AG04450 (cell line): Measurements from ENCODE around the gene AMBRA1. TPM values are rescaled to one million over a fixed set of nuclear protein-coding genes. Genes with fewer than 3 reads are reported as not detected.

Experiments used
- CTCF ChIA-PET: fragments of 300-600, 350-600 bp; formaldehyde crosslinking; extraction: SDS; loops from one replicate; lab custom pipeline; 2022; ENCODE audit warnings: antibody characterized with exemption, inconsistent platforms; lab: Charles Lee
- POLR2A ChIA-PET: fragments of 350-600 bp; formaldehyde crosslinking; extraction: SDS; loops from one replicate; lab custom pipeline; 2021; ENCODE audit warnings: antibody characterized with exemption, inconsistent platforms; lab: Yijun Ruan, JAX
- DNase-seq: peaks from one replicate; pipeline ENCODE4 v3.0.0-alpha.2; 2011; ENCODE audit warnings: low read depth, low spot score
- H3K27ac ChIP-seq: one replicate; pipeline ENCODE4 v1.5.1; 2012; ENCODE audit warnings: low read depth, low read length, control low read depth
- H3K27me3 ChIP-seq: one replicate; pipeline ENCODE4 v1.6.0; 2012; ENCODE audit warnings: low read length; ENCODE audit not compliant: control insufficient read depth, insufficient read depth
- H3K4me3 ChIP-seq: 2 replicates; pipeline ENCODE4 v1.5.1; 2011; ENCODE audit warnings: mild to moderate bottlenecking, low read depth, low read length, control low read depth
- H3K9me3 ChIP-seq: 2 replicates; pipeline ENCODE4 v1.5.1; 2012; ENCODE audit warnings: low read length; ENCODE audit not compliant: control insufficient read depth, insufficient read depth
- polyA plus RNA-seq: library from polyadenylated mRNA; depleted of rRNA; stranded (reverse); fragments of >200 nt; gene quantifications from 2 replicates; pipeline ENCODE4 v1.2.3, GENCODE V29; 2011
- TF ChIP-seq, protein P1 (sequence below): IDR thresholded peaks from 2 replicates; pipeline ENCODE4 v1.5.1; 2011; ENCODE audit warnings: low read depth, low read length, control low read depth, inconsistent platforms

The AMBRA1 gene
- polyA plus RNA-seq, 1 experiment, result 12.8 TPM

DNA sequence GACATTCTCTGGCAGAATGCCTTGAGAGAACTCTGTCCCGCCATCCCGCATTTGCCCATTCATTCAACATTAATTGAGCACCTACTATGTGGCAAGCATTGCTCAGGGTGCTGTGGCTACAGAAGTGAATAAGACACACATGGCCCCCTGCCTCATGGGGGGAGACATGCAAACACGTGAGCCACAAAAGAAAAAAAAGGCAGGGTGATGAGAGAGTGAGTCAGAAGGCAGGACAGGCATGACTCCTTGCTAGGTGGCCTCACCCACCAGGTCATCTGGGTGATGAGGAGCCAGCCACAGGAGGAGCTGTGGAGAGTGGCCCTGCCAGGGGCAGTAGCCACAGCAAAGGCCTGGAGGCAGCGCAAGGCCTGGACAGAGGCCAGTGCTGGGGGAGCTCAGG is 207.1 kb downstream of the AMBRA1 start:
- DNase-seq, result no peak
- TF ChIP-seq, protein P1, sequence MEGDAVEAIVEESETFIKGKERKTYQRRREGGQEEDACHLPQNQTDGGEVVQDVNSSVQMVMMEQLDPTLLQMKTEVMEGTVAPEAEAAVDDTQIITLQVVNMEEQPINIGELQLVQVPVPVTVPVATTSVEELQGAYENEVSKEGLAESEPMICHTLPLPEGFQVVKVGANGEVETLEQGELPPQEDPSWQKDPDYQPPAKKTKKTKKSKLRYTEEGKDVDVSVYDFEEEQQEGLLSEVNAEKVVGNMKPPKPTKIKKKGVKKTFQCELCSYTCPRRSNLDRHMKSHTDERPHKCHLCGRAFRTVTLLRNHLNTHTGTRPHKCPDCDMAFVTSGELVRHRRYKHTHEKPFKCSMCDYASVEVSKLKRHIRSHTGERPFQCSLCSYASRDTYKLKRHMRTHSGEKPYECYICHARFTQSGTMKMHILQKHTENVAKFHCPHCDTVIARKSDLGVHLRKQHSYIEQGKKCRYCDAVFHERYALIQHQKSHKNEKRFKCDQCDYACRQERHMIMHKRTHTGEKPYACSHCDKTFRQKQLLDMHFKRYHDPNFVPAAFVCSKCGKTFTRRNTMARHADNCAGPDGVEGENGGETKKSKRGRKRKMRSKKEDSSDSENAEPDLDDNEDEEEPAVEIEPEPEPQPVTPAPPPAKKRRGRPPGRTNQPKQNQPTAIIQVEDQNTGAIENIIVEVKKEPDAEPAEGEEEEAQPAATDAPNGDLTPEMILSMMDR, result no peak
- peaks cover 29% of the 10 kb centered on the region for H3K27me3 ChIP-seq
- no peak overlapping the region for H3K4me3 ChIP-seq
- ChIA-PET CTCF (no interaction called here), POLR2A (no interaction called here)
- H3K27ac ChIP-seq, result no peak overlapping the region
- H3K9me3 ChIP-seq, result peaks cover 10% of the 10 kb centered on the region; the same call in 1 of the 2 replicates

- H3K27ac ChIP-seq, result no peak overlapping the region
- ChIA-PET CTCF (no interaction called here), POLR2A (no interaction called here)
- no peak for DNase-seq
- peaks cover 10% of the 10 kb centered on the region; the same call in 1 of the 2 replicates for H3K9me3 ChIP-seq
- H3K27me3 ChIP-seq, result peaks cover 26% of the 10 kb centered on the region
- TF ChIP-seq, protein P1, result no peak
- H3K4me3 ChIP-seq, result no peak overlapping the region
Measured at GRCh38 chr11:46386005-46386578, 207.7 kb downstream of the AMBRA1 start.

DNA sequence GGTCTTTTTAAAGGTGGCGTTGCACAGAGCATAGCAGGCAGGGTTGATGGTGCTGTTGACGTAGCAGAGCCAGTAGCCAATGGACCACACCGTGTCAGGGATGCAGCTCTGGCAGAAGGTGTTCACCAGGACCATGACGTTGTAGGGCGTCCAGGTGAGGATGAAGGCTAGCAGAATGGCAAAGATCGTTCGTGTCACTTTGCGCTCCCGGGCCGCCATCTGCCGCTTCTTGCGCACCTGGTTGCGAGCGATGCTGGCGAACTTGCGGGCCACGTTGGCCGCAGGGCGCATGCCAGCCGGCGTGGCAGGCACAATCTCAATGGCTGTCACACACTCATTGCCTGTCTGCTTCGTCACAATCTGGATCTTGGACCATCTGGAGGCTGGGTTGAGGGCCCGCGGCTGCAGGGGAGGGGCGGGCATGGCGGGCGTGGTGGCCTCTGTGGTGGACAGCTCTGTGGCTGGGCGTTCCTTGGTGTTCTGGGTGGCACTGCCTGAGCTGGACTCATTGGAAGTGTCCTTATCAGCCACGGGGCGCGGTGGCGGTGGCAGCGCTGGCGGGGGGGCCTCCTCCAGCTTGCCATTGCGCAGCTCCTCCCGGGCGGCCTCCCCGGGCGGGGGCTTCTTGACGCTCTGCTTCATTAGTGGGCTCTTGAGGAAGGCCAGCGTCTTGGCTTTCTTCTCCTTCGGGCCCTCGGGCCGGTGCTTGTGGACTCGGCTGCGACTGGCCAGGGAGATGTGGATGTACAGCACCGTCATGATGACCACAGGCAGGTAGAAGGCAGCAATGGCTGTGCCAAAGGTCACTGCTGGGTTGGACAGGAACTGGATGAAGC is 208.4 kb downstream of the AMBRA1 start:
- Histone ChIP-seq H3K4me3 (no peak overlapping the region), H3K27ac (no peak overlapping the region), H3K27me3 (peaks cover 19% of the 10 kb centered on the region), H3K9me3 (peaks cover 10% of the 10 kb centered on the region; the same call in 1 of the 2 replicates)
- TF ChIP-seq, protein P1, result no peak
- POLR2A ChIA-PET, result no interaction called here
- CTCF ChIA-PET, result interaction anchor here (0.6 to 1.0 kb wide), 2 partner anchors 147 to 332 kb away, joined by 3 to 4 read pairs; no protein-coding TSS in a partner anchor
- DNase-seq, result no peak

- POLR2A ChIA-PET, result no interaction called here
- Histone ChIP-seq H3K27ac (no peak overlapping the region), H3K27me3 (peaks cover 9% of the 10 kb centered on the region), H3K4me3 (no peak overlapping the region), H3K9me3 (peaks cover 10% of the 10 kb centered on the region; the same call in 1 of the 2 replicates)
- CTCF ChIA-PET, result interaction anchor here (1.0 to 1.9 kb wide), 8 partner anchors 8 to 154 kb away, joined by 3 to 17 read pairs (median 5); partner anchors contain the start of gene CHRM4
- DNase-seq, result no peak
- TF ChIP-seq, protein P1, result no peak
Measured at GRCh38 chr11:46383974-46384701, 209.7 kb downstream of the AMBRA1 start.
